Ureter (tissue), 1 donor: ENCODE data around the gene GPR142. TPM values are rescaled to one million over a fixed set of nuclear protein-coding genes. Genes with fewer than 3 reads are reported as not detected.
"Not testable (repeated sequence)": the region's sequence is repeated elsewhere in the genome, so short reads cannot be mapped to it uniquely, and the experiment has no call there.

Source experiments
- DNase-seq: peaks from one replicate; pipeline ENCODE4 v3.0.0-alpha.2; 2020; ENCODE audit warnings: low spot score
- total RNA-seq: library from RNA; stranded (reverse); gene quantifications from one replicate; pipeline ENCODE4 v1.2.4, GENCODE V29; 2023
- donor health status: DM: yes; HTN: yes; CAD: no.

GPR142 gene
- total RNA-seq, 1 donor from 2014 or later: 0.52 TPM

DNA sequence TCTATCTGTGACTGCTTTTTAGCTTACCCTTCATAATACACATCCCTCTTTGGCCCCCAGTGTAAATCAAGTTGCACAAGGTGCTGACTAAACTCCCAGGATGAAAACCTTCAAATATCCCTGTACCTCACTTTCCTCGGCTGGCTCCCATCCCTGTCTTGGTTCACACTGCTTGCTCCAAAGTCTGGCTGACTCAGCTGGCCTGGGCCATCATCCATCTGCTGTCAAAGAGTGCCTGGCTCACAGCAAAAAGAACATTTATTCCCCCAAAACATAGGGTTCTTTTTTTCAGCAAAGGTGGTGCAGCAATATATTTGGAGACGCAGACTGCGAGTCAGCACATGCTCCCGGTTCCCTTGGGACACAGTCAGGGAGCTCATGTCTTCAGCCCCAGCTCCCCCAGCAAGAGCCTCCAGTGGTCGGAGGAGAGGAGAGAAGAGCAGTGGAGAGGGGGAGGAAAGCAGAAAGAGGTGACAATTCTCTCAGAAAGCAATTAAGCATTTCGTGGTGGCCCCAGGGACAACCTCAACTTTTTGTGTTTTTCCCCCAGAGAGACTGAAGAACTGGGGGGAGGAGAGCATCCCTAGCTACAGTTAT is 26.1 kb downstream of the GPR142 start:
- no peak for DNase-seq

DNA sequence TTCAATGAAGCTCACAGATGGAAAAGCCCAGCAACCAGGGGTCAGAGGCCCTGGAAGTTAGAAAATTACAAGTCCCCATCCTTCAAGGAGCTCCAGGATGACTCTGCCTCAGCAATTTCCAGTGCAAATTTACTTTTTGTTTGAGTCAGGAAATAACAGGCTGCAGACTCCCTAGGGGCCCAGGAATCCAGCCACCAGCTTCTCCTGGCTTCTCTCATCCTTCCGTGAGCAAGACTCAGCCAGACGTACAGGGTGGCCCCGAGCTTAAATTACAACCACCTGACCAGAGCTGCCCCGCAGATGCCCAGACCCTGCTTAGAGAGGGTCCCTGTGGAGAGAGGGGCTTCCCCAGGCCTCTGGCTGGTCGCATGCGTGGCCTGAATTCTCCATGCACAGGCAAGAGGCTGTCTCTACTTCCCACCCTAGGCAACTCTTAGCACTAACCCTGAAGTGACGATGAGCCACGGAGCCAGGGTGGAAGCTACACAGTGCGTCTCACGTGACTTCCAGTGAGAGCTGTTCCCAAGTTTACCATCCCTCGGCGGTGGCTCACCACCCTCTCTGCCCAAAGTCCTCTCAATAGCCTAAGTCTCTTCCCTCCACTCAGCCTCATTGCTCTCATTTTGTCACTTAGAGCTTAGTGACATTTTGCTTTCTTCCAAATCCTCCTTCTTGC is 27.1 kb downstream of the GPR142 start:
- DNase-seq: no peak

DNA sequence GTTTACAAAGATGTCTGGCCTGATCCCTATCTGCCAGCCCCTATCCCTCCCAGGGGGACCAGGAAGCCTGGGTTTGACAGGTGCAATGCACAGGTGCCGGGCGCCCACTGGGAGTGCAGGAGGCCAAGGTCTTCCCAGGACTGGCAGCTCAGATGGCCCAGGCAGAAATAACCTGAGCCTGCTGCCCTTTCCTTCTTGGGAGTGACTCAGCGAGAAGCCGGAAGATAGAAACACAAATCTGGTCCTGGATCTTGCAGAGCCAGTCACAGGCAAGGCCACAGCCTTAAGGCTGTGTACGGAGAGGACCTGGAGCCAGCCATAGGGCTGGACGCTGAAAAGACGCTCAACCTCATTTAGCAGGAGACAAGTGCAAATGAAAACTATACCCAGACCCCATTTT is 27.7 kb downstream of the GPR142 start:
- peak; percentile 64 for DNase-seq

DNA sequence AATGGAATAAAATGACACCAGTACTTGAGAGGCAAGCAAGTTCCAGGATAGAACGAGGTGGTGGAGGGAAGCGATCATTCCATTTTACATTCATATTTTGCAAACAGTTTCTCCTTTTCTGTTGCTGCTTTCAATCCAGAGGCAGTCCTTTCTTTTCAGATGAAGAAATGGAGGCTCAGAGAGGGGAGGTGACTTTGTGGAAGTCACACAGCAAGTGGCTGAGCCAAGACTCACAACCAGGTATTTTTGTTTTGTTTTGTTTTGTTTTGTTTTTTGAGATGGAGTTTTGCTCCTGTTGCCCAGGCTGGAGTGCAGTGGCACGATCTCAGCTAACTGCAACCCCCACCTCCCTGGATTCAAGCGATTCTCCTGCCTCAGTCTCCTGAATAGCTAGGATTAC is 29.3 kb downstream of the GPR142 start:
- DNase-seq: no peak

DNA sequence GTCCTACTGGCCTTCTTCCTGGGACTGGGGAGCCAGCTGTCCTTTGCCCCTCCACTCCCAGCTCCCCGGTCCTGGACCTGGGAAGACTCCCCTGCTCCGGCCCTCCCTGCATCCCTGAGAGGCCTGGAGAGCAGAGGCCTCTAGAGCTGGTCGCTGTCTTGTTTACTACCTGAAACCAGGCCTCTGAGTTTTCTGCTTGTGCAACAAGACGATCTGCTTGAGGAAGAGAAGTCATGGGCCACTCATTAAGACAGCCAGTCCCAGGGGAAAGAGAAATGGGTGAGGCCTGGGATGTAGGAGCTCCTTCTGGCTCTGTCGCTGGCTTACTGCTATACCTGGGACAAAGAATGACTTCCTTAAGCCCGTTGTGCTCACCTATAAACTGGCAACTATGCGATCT is 34.7 kb downstream of the GPR142 start:
- no peak for DNase-seq

DNA sequence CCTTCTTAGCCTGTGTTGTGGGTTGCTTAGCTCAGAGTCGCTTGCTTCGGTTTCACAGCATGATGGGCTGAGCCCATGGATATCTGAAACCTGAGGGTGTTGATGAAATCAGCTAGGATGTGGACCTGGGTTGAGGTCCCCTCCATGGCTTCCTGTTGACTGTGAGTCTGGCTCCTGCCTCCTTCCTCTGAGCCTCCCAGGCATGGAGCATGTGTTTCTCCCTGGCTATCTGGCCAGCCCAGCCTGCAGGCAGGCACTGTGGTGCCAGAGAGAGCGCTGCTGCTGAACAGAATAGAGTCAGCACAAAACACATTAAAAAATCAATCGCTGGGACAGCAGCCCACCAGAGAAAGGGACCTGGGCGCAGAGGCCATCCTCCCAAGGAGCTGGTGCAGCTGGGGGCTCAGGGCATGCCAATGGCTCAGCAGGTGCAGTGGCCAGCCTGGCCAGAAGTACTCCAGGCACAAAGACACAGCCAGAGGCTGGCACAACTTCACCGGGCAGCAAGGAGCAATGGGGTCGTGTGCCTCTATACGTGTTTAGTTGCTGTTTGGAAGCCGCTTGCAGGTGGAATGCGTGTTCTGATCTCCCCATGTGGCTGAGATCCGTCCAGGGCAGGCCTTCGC is 36.3 kb downstream of the GPR142 start:
- no peak for DNase-seq

DNA sequence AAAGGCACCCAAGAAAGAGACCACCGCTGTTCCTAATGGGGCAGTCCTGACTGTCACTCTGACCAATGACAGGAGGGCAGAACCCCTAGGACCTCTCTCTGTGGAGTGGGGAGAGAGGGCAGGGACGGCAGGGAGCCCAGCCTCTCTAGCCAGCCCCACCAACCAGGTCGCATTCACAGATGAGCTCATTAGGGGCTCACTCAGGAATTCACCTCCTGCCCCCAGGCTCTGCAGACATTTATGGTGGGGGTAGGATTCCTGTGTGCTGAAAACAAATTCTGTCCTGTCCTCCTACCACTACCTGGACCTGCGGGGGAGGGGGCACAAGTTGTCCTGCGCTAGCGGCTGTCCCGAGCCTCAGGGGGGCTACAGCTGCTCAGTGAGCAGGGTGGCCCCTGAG is 36.9 kb downstream of the GPR142 start:
- DNase-seq: no peak

DNA sequence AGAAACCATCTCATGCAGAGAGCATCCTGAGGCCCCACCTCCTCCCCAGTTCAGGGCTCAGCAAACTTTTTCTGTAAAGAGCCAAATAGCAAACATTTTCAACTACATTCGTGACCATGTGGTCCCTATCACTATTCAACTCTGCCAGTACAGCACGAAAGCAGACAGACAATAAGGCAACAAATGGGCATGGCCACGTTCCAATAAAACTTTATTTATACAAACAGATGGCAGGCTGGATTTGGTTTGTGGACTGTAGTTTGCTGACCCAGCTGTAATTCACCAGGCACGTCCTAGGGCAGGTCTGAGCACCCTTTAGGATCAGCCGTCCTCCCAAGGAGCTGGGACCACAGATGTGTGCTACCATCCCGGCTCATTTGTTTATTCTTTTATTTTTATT is 37.5 kb downstream of the GPR142 start:
- no peak for DNase-seq

DNA sequence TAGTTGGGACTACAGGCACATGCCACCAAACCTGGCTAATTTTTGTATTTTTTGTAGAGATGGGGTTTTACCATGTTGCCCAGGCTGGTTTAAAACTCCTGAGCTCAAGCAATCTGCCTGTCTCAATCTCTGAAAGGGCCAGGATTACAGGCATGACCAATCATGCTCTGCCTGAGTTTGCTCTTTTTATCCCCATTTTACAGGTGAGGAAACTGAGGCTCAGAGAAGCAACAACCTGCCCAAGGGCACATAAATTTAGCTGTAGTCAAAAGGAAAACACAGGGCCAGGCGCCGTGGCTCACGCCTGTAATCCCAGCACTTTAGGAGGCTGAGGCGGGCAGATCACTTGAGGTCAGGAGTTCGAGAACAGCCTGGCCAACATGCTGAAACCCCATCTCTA is 38.0 kb downstream of the GPR142 start:
- DNase-seq: not testable (repeated sequence)

DNA sequence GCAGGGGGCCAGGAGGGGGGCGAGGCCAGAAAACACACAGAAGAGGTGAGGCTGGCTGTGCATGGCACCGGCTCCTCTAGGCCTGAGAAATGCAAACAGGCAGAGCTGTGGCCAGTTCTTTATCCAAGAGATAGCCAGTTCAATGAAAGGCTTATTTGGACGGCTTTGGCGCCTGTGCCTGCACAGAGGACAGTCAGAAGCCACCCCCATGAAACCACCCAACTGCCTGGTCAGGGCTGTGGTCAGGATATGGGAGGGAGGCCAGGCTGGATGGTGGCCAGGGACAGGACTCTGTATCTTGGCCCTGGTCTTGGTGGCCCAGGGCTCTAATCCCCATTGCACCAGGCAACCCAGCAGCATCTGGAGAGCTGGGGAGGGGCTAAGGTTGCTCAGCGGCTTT is 40.1 kb downstream of the GPR142 start:
- no peak for DNase-seq

DNA sequence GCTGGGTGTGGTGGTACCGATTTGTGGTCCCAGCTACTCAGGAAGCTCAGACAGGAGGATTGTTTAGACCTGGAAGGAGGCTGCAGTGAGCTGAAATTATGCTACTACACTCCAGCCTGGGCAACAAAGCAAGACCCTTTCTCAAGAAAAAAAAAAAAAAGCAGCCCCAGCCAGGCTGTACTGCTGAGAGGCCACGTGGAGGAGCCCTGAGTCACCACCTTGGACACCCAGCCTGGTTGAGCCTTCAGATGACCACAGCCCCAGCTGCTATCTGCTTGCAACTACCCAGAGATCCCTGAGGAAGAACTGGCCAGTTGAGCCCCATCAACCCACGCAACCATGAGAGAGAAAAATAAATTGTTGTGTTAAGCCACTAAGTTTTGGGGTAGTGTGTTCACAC is 41.0 kb downstream of the GPR142 start:
- DNase-seq: no peak

DNA sequence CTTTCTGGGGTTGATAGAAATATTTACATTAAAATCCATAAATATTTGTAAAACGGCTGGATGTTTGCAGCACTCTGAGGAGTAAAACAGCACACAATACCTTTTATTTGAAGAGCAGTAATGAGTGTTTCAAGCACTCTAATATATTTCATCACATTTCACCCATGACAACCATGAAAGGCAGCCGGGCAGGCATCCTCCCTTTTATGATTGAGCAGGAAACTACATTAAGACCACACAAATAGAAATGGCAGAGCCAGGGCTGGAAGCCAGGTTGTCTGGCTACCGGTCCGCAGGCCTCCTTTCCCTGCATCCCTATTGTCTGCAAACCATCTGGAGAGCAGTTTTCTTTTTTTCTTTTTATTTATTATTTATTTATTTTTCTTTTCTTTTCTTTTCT is 41.5 kb downstream of the GPR142 start:
- no peak for DNase-seq

DNA sequence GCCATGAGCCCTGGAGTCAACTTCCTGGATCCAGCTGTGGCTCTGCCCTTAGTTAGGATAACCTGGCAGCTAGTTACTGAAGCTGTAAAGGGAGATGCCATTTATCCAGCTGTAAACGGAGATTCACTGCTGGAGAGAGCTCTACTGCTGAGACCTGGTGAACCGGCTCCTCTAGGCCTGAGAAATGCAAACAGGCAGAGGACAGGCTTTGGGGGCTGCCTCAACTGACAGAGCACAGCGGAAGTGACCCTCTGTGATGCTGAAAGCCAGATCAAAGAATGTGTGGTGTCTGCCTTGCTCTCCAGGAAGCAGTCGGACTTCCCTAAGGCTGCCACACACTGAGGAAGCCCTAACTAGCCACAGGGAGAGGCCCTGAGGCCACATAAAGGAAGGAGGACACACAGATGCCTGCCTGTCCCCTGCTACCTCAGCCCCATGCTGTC is 42.7 kb downstream of the GPR142 start:
- DNase-seq: no peak

DNA sequence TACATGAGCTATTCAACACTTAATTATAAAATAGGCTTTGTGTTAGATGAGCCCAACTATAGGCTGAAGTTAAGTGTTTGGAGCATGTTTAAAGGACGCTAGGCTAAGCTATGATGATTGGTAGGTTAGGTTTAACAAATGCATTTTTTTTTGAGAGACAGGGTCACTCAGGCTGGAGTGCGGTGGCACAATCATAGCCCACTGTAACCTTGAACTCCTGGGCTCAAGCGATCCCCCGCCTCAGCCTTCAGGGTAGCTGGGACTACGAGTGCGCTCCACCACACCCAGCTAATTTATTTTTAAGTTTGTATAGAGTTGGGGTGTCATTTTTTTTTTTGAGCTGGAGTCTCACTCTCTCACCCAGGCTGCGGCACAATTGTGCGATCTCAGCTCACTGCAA is 45.3 kb downstream of the GPR142 start:
- DNase-seq: no peak

DNA sequence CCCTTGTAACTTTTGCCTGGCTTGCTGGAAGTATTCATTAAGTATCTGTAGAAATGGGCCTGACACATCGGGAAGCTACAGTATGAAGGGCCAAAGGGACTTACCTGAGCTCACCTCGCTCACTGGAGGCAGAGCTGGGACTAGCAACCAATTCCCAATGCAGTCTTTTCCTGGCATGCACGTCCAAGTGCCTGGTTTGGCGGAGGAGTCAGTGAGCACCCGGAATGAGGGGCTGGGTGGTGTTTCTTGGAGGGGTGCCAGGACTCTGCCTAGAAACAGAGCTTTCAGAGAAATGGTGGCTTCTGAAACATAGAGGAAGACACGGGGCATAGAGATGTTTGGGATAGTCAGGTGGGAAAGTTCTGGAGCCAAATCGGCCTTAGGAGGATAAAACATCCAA is 46.2 kb downstream of the GPR142 start:
- DNase-seq: no peak

DNA sequence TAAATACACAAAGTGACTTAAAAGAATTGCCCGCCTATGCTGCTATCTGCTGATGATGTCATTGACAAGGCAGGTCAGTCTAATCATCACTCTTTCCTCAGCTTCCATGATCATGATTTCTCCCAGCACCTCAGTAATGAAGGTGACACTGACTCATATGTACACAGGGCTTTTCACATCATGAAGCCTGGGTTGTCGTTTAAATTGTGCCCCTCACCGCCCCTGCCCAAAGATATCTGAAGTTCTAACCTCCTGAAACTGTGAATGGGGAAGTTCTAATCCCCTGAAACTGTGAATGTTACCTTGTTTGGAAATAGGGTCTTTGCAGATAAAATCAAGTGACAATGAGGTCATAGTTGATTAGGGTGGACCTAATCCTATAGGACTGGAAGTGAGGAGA is 47.2 kb downstream of the GPR142 start:
- no peak for DNase-seq

DNA sequence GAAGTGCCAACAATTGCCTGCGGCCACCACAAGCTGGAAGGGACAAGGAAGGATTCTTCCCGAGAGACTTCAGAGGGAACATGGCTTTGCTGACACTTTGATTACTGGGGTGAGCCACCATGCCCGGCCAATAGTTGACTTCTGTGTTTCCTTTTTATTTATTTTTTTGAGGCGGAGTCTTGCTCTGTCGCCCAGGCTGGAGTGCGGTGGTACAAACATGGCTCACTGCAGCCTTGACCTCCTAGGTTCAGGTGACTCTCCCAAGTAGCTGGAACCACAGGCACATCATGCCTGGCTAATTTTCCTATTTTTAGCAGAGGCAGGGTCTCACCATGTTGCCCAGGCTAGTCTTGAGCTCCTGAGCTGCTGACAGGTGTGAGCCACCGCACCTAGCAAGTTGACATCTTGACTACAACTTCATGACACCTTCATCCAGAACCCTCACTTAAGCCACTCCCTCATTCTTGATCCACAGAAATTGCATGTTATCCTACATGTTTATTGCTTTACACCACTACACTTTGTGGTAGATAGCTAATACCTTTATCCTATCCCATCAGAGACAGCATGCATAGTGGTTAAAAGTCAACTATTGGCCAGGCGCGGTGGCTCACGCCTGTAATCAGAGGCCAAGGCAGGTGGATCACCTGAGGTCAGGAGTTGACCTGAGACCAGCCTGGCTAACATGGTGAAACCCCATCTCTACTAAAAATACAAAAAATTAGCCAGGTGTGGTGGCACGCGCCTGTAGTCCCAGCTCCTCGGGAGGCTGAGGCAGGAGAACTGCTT is 48.5 kb downstream of the GPR142 start:
- DNase-seq: no peak

DNA sequence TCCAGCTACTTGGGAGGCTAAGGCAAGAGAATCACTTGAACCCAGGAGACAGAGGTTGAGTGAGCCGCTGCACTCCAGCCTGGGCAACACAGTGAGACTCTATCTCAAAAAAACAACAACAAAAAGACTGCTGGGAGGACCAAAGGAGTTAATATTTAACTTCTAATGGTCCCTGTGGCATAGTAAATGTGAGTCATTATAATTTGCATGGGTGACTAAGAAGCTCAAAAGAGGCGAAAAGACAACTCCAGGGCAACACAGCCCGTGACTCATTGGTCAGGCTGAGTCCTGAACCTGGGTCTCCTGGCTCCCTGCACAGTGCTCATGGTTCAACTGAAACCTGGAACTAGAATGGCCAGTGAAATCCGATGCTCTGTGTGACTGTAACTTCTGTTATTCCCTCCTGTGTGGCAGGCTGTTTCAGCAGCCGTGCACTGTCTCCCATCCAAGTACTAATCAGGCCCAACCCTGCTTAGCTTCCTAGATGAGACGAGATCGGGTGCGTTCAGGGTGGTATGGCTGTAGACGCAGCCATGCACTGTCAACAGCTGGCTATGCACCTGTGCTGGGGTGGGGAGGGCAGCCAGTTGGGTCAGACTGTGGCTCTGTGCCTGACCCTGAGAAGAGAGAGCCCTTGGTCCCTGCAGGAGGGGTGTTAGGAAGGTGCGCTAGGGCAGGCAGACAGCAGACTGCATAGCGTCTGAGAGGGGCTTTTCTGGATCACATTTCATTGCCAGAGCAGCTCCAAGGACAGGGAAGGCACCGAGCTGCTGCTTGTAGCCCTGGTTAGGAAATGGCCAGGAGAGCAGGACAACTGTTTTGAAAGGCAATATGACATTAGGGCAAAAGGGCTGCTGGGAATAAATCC is 50.1 kb downstream of the GPR142 start:
- DNase-seq: no peak

DNA sequence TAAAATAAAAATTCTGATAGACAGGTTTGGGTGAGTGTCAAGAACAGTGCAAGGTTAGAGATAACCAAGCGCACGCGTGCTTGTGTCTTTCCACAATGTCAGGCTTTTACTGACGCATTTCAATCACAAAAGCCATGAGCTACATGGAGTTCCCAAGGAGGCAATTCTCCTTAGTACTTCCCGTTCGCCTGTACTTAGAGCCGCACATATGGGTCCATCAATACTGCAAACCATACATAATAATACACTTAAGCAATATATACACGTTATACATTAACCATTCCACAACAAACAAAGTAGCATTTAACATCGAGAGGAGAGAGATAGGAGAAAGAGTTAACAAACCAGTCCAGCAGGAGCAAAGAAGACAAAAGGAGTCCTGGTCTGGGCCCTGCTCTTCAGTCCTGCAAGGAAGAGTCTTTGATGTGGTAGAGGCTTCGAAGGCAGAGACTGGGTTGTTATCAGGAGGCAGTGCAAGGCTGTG is 52.7 kb downstream of the GPR142 start:
- no peak for DNase-seq
